Aorta (tissue), 5 donors: ENCODE data around the gene TSC22D2. TPM values are rescaled to one million over a fixed set of nuclear protein-coding genes. Genes with fewer than 3 reads are reported as not detected.

ENCODE experiments used
- ATAC-seq: fragments of 200-7000 bp; cut with Tn5 transposase; one replicate; pipeline ENCODE4 v1.9.1; 2022; ENCODE audit warnings: moderate library complexity; ENCODE audit not compliant: low FRiP score
- DNase-seq, 2 donors: peaks; one replicate each; pipeline ENCODE4 v3.0.0-alpha.2; 2020
- H3K27ac ChIP-seq, 2 donors: one replicate each; pipeline ENCODE4 v1.5.1; 2013; ENCODE audit warnings: low read length in 2 of 2, mild to moderate bottlenecking in 2 of 2, moderate library complexity in 2 of 2, control low read depth in 1 of 2, inconsistent platforms in 1 of 2, low read depth in 1 of 2
- H3K27me3 ChIP-seq, 2 donors: one replicate each; pipeline ENCODE4 v1.6.1; 2013; ENCODE audit warnings: control low read depth in 1 of 2, low read length in 1 of 2, mild to moderate bottlenecking in 1 of 2, moderate library complexity in 1 of 2; ENCODE audit not compliant: insufficient read depth in 2 of 2, control insufficient read depth in 1 of 2
- H3K36me3 ChIP-seq, 2 donors: one replicate each; pipeline ENCODE4 v1.6.1; 2013; ENCODE audit warnings: control low read depth in 1 of 2, low read length in 1 of 2, mild to moderate bottlenecking in 1 of 2; ENCODE audit not compliant: insufficient read depth in 2 of 2, control insufficient read depth in 1 of 2
- H3K4me1 ChIP-seq, 2 donors: one replicate each; pipeline ENCODE4 v1.6.1; 2013; ENCODE audit warnings: low read length in 2 of 2, control low read depth in 1 of 2, mild to moderate bottlenecking in 1 of 2, moderate library complexity in 1 of 2; ENCODE audit not compliant: insufficient read depth in 2 of 2, control insufficient read depth in 1 of 2
- H3K4me3 ChIP-seq, 2 donors: one replicate each; pipeline ENCODE4 v1.5.1; 2013; ENCODE audit warnings: low read length in 2 of 2, control low read depth in 1 of 2, mild to moderate bottlenecking in 1 of 2
- H3K9me3 ChIP-seq: one replicate; pipeline ENCODE4 v1.6.1; 2013; ENCODE audit warnings: mild to moderate bottlenecking, low read length; ENCODE audit not compliant: control insufficient read depth
- WGBS, 2 donors: extraction: QIAGEN DNeasy Blood & Tissue Kit; methylation state at CpG; one replicate each; pipeline ENCODE4 v1.1.7; 2013; 5-methylcytosine and 5-hydroxymethylcytosine counted together
- intact Hi-C, 2 donors: fragments of 100-400 bp; cut with DNase I; formaldehyde crosslinking; loops; one replicate each; pipeline versions ENCODE4 v1.14.2 to v1.15.0; 2022
- polyA plus RNA-seq, 2 donors: library from polyadenylated mRNA; stranded (reverse); fragments of 200-250 nt; gene quantifications; one replicate each; pipeline ENCODE4 v1.2.3, GENCODE V29; 2013
- total RNA-seq, 2 donors: library from RNA; stranded (reverse); fragmentation: NEBNext Ultra II Directional; extraction: Animal tissue kit (Norgen Biotek cat#: 25700); gene quantifications; one replicate each; pipeline ENCODE4 v1.2.1, GENCODE V29; 2021
- donor health status: healthy with polysubstance abuse.
- donor health status: Bipolar disorder and iron deficiency.
- donor health status: DM: no; HTN: no; CAD: no.
- donor health status: DM: no; HTN: no; CAD: no.
- donor health status: DM: yes; HTN: yes; CAD: no.

TSC22D2 gene
- total and polyA plus RNA-seq, 4 donors = 10.6 to 64.7 (median 27.7) TPM

DNA sequence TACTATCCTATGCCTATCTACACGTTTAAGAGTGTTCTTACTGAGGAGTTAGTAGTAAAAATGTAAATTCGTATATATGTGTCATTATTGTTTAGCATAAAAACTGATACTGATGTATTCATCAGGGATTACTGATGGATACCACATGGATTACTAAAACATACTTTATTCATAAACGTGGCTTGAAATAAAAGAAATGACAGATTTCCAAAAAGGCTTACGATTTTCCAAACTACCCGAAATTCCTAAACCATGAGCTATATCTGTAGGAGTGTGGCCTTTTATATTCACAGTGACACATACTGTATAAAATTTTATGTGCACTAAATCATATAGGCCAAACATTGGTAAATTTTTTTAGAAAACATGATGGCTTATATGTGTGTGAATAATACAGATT is 6.9 kb downstream of the TSC22D2 start:
- Histone ChIP-seq H3K4me3 (peak overlapping the region in 1 of 2 donors; percentile 51), H3K27me3 (no peaks in the 10 kb centered on the region), H3K27ac (no peak overlapping the region), H3K36me3 (no peaks in the 10 kb centered on the region), H3K4me1 (peaks cover 4 to 12% of the 10 kb centered on the region in 2 donors), H3K9me3 (no peaks in the 10 kb centered on the region)
- ATAC-seq (no peak), DNase-seq (no peak)
- 12% methylated on average over 5 of the region's 5 CpGs for WGBS, 2 donors
- intact Hi-C loops = loop anchor here (5.0 to 10.0 kb wide), 3 partner anchors 32 to 190 kb away; no protein-coding TSS in a partner anchor

DNA sequence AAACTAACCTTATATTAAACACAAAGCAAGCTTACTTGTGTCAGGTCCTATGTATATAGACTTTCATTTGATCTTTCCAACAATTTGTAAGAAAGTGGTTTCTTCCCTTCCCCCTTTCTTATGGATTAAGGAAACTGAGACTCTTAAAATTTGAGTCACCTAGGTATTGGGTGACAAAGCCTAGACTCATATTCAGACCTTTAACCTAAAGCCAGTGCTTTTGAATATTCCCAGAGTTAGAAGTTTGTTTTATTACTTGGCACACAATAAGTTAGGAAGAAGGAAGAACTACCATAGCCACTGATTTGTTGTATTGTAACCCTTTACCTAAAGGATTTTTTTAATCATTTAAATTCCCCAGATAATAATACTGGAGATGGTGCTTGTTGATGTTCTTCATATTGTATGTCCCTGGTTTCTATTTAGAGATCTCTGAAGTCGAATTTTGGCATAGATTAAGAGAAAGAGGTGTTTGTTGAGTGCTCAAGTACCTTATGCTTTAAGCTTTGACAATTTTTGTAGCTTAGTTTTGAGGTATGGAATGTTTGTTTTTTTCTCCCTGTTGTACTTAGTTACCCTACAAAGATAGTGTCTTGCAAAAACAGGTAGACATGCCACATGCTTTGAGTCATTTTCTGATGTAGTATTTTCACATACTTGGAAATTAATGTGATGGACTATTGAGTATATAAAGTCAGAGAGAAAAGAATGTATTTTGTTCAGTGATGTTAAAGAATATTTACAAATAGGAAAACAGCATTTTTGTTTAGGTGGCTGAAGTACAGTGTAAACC is 11.2 kb downstream of the TSC22D2 start:
- ATAC-seq = no peak
- Histone ChIP-seq H3K27me3 (no peaks in the 10 kb centered on the region), H3K9me3 (no peaks in the 10 kb centered on the region), H3K36me3 (no peaks in the 10 kb centered on the region), H3K27ac (no peak overlapping the region), H3K4me1 (peaks cover 4 to 18% of the 10 kb centered on the region in 2 donors), H3K4me3 (no peak overlapping the region)
- WGBS, 2 donors = 37 to 46% methylated on average over 1 of the region's 1 CpG
- no peak for DNase-seq
- intact Hi-C loops = loop anchor here in 1 of 2 donors (10.0 kb wide), 1 partner anchor 194 kb away; no protein-coding TSS in a partner anchor

DNA sequence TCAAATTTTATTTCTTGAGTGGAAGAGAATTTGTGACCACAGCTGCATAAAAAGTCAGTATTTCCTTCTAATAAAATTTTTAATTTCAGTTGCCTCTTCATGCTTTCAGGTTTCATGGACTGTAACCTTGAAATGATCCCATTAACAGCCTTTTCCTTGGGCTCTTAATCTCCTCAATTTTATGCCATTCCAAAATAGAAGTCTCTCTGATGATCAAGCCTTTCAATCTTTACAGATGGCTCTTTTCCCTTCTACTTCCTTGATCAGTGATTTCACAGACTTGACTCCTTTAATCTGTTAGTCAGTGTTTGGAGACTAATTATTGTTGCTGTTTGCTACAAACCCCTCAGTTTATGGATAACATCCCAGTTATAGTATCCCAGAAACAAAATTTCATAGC is 11.9 kb downstream of the TSC22D2 start:
- H3K27me3 ChIP-seq = no peaks in the 10 kb centered on the region
- no peak overlapping the region for H3K27ac ChIP-seq
- ATAC-seq (no peak), DNase-seq (no peak)
- intact Hi-C loops = loop anchor here in 1 of 2 donors (10.0 kb wide), 1 partner anchor 195 kb away; no protein-coding TSS in a partner anchor
- peaks cover 4 to 18% of the 10 kb centered on the region in 2 donors for H3K4me1 ChIP-seq
- H3K36me3 ChIP-seq = no peaks in the 10 kb centered on the region
- H3K9me3 ChIP-seq = no peaks in the 10 kb centered on the region
- H3K4me3 ChIP-seq = no peak overlapping the region

DNA sequence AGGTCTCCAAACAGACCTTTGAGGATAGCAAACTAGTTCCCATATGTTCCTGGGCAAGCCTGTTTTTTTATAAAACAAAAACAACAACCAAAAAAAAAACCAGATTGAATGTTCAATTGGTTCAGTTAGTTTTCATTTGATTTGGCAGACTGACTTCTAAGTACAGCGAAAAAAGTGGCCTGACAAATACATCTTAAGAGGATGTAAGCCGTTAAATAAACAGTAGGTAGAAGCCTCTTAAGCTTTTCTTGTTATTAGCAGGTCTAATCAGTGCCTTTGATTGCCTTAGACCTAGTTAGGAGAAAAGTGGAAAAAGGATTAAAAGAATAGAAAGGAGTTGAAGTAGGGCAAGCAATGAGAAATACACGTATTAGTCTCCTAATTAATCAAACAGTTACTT is 13.2 kb downstream of the TSC22D2 start:
- peaks cover 2 to 11% of the 10 kb centered on the region in 2 donors for H3K4me1 ChIP-seq
- ATAC-seq (no peak), DNase-seq (no peak)
- intact Hi-C loops = no loop called here
- 48 to 65% methylated on average over 3 of the region's 3 CpGs for WGBS, 2 donors
- H3K4me3 ChIP-seq = no peak overlapping the region
- H3K27ac ChIP-seq = no peak overlapping the region
- H3K27me3 ChIP-seq = no peaks in the 10 kb centered on the region
- H3K36me3 ChIP-seq = no peaks in the 10 kb centered on the region
- no peaks in the 10 kb centered on the region for H3K9me3 ChIP-seq

DNA sequence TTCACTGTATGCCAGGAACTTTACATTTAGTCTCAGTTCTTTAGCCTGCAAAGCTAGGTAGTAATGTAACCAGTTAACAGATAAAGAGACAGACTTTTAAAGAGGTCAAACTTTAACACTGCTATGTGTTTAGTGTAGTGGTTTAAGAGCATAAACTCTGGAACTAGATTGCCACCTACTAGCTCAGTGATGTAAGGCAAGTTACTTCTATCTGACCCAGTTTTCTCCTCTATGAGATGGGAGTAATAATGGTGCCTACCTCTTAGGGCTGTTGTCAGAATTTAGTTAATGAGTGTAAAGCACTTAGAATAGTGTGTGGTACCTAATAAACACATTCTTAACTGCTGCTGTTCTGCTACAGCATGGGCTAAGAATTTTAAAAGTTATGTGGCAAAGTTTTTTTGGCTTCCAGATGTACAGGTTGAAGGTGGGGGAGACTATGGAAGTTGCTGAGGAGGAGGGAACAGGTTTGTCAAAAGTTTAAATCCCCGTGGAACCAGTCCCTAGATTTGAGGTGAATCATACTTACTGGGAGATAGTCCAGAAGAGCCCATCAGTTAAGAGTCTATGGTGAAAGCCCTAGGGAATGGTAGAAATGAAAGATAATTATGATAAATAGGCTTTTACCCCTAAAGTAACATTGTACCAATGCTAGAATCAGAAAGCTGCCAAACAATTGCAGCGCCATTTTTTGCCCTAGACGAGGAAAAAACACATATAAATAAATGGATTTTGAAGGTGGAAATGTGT is 13.9 kb downstream of the TSC22D2 start:
- WGBS, 2 donors = 20 to 33% methylated on average over 3 of the region's 3 CpGs
- Histone ChIP-seq H3K4me3 (no peak overlapping the region), H3K36me3 (no peaks in the 10 kb centered on the region), H3K9me3 (no peaks in the 10 kb centered on the region), H3K27me3 (no peaks in the 10 kb centered on the region), H3K4me1 (peaks cover 2 to 11% of the 10 kb centered on the region in 2 donors), H3K27ac (no peak overlapping the region)
- DNase-seq = no peak
- ATAC-seq = no peak
- intact Hi-C loops = no loop called here

DNA sequence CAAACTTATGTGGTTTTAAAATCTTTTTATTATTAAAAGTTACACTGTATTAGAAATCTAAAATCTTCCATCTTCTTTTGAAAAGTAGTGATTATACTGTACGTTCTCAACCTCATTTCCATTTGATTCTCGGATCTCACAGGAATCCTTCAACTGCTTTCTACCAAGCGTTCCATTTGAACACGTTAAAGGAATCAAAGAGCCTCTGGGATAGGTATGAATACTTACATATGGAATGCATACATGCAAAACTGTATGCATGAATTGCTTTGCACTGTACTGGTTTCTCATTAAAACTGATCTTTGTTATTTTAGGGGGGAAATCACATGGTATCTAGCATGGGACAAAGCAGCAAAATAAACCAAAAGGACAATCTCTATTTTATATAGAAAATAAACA is 14.8 kb downstream of the TSC22D2 start:
- ATAC-seq (no peak), DNase-seq (no peak)
- 63 to 73% methylated on average over 4 of the region's 4 CpGs for WGBS, 2 donors
- intact Hi-C loops = no loop called here
- H3K36me3 ChIP-seq = no peaks in the 10 kb centered on the region
- no peaks in the 10 kb centered on the region for H3K9me3 ChIP-seq
- no peak overlapping the region for H3K27ac ChIP-seq
- no peaks in the 10 kb centered on the region for H3K27me3 ChIP-seq
- H3K4me3 ChIP-seq = no peak overlapping the region
- H3K4me1 ChIP-seq = peaks cover 0 to 11% of the 10 kb centered on the region in 2 donors

DNA sequence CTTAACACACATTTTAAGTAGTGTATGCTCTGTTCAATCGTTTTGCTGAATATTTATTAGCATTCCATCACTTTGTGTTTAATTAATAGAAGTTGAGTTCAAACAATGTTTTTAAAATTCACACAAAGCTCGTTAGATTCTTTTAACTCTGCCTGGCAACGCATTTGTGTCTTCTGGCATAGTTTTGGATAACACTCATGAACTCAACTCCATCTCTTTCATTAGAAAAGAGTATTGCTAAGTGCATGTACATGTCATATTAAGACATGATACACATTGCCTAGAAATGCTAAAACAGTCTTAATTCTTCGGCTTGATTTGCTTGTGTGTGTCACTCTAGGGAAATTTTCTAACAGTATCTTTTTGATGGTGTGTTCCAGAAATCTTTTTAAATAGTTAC is 15.7 kb downstream of the TSC22D2 start:
- intact Hi-C loops = no loop called here
- ATAC-seq = no peak
- H3K9me3 ChIP-seq = no peaks in the 10 kb centered on the region
- no peak overlapping the region for H3K4me3 ChIP-seq
- no peaks in the 10 kb centered on the region for H3K36me3 ChIP-seq
- H3K4me1 ChIP-seq = peaks cover 0 to 6% of the 10 kb centered on the region in 2 donors
- DNase-seq = no peak
- H3K27ac ChIP-seq = no peak overlapping the region
- 3 to 10% methylated on average over 4 of the region's 4 CpGs for WGBS, 2 donors
- no peaks in the 10 kb centered on the region for H3K27me3 ChIP-seq

DNA sequence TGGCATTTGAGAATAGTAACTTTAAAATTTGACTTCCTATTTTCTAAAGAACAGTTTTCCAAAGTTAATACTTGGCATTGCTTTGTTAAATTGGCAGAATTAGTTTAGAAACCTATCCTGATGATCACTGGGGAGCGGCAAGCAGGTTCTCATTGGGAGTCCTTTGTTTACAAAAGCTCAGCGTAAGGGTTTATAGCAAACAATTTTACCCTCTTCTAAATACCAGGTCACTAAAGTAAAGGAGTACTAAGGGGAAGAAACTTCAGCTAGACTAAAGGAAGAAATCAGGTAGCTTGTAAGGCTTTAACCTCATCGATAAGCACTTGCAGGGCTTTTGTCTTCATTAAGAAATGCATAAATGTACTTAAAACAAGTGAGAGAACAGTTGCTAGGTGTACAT is 18.2 kb downstream of the TSC22D2 start:
- H3K4me1 ChIP-seq = peaks cover 2 to 5% of the 10 kb centered on the region in 2 donors
- H3K9me3 ChIP-seq = no peaks in the 10 kb centered on the region
- H3K27ac ChIP-seq = no peak overlapping the region
- ATAC-seq (no peak), DNase-seq (no peak)
- no peaks in the 10 kb centered on the region for H3K36me3 ChIP-seq
- H3K27me3 ChIP-seq = no peaks in the 10 kb centered on the region
- H3K4me3 ChIP-seq = no peak overlapping the region
- 95 to 96% methylated on average over 3 of the region's 3 CpGs for WGBS, 2 donors
- intact Hi-C loops = no loop called here
